Measurements from ENCODE around the gene ASTN2.

The ASTN2 gene

GRCh38 chr9:116644091-116644688, 770.7 kb downstream of the ASTN2 start:
- TF ChIP-seq CTCF (conservative IDR thresholded peaks at IDR 0.05; ENCODE audit: low read depth, low read length), result no peak
- no peak for DNase-seq (ENCODE audit: low read depth)
- H3K4me3 ChIP-seq (ENCODE audit: low read length), result no peak overlapping the region

GRCh38 chr9:116643691-116644090, 771.2 kb downstream of the ASTN2 start:
- no peak overlapping the region for H3K4me3 ChIP-seq (ENCODE audit: low read length)
- no peak for TF ChIP-seq CTCF (conservative IDR thresholded peaks at IDR 0.05; ENCODE audit: low read depth, low read length)
- DNase-seq (ENCODE audit: low read depth), result no peak

GRCh38 chr9:116641292-116642059, 773.4 kb downstream of the ASTN2 start:
- H3K4me3 ChIP-seq (ENCODE audit: low read length), result no peak overlapping the region
- peak; percentile 39 for DNase-seq (ENCODE audit: low read depth)

GRCh38 chr9:116639251-116639741, 775.6 kb downstream of the ASTN2 start:
- no peak for TF ChIP-seq CTCF (conservative IDR thresholded peaks at IDR 0.05; ENCODE audit: low read depth, low read length)

More at GRCh38 chr9:116641292-116642059, 773.4 kb downstream of the ASTN2 start:
- no peak for TF ChIP-seq CTCF (conservative IDR thresholded peaks at IDR 0.05; ENCODE audit: low read depth, low read length)

GRCh38 chr9:116635908-116636307, 778.9 kb downstream of the ASTN2 start:
- no peak for TF ChIP-seq CTCF (conservative IDR thresholded peaks at IDR 0.05; ENCODE audit: low read depth, low read length)
- no peak for DNase-seq (ENCODE audit: low read depth)
- H3K4me3 ChIP-seq (ENCODE audit: low read length), result no peak overlapping the region

More at GRCh38 chr9:116639251-116639741, 775.6 kb downstream of the ASTN2 start:
- DNase-seq (ENCODE audit: low read depth), result no peak
- H3K4me3 ChIP-seq (ENCODE audit: low read length), result no peak overlapping the region

- no peak for DNase-seq (ENCODE audit: low read depth)
- H3K4me3 ChIP-seq (ENCODE audit: low read length), result no peak overlapping the region
- TF ChIP-seq CTCF (conservative IDR thresholded peaks at IDR 0.05; ENCODE audit: low read depth, low read length), result no peak
Measured at GRCh38 chr9:116632990-116633838, 781.6 kb downstream of the ASTN2 start.

Data from retinal pigment epithelial cell (primary cell).